SU-DHL-6 (cell line): ENCODE data around the gene SAMD4B.

Experiments used
- EZH2phosphoT487 ChIP-seq: fragments of 200-600 bp; sonication (generic), shearing (Covaris generic); conservative IDR thresholded peaks from 2 replicates; pipeline ENCODE4 v1.6.1; 2018; ENCODE audit warnings: mild to moderate bottlenecking, antibody characterized with exemption, low read length, moderate library complexity, mixed read lengths
- TF ChIP-seq, protein P1 (sequence below): fragments of 200-600 bp; sonication (generic); IDR thresholded peaks from one replicate; pipeline ENCODE4 v1.5.1; 2017; ENCODE audit warnings: antibody characterized with exemption, mild to moderate bottlenecking, low read length, moderate library complexity; ENCODE audit not compliant: insufficient read depth, poor library complexity, severe bottlenecking

DNA sequence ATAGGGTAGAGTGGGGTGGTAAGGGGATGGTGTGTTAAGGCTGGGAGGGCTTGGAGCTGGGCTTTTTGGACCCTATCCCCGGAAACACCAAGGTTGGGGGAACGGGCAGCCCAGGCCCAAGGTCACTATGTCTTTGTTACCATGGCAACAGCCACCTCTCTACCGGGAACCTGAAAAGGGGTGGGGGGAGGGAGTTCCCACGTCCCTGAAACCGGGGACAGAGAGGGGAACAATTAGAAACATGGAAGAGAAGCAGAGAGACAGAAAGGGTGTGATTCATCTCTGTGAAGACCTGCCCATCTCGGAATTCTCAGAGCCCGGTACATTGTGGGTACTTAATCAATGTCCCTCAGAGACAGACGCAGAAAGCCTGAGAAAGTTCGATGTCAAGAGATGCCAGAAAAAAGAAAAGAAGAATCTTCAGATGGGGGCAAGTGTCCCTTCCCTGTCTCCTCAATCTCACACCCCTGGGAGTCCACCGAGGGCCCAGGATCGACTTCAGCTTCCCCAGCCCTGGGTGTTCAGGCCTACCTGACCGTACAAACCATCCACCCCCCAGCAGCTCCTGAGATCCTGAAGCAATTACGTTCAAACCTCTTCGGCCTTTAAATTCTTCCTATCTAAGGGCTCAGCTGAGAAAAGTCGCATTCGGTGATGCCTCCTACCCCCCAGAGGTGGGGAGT lies 14.7 kb upstream of the SAMD4B start:
- TF ChIP-seq, protein P1, sequence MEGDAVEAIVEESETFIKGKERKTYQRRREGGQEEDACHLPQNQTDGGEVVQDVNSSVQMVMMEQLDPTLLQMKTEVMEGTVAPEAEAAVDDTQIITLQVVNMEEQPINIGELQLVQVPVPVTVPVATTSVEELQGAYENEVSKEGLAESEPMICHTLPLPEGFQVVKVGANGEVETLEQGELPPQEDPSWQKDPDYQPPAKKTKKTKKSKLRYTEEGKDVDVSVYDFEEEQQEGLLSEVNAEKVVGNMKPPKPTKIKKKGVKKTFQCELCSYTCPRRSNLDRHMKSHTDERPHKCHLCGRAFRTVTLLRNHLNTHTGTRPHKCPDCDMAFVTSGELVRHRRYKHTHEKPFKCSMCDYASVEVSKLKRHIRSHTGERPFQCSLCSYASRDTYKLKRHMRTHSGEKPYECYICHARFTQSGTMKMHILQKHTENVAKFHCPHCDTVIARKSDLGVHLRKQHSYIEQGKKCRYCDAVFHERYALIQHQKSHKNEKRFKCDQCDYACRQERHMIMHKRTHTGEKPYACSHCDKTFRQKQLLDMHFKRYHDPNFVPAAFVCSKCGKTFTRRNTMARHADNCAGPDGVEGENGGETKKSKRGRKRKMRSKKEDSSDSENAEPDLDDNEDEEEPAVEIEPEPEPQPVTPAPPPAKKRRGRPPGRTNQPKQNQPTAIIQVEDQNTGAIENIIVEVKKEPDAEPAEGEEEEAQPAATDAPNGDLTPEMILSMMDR: no peak
- no peak for TF ChIP-seq EZH2phosphoT487
